GM12878 (cell line): ENCODE data around the gene CLCNKB. TPM values are rescaled to one million over a fixed set of nuclear protein-coding genes. Genes with fewer than 3 reads are reported as not detected.

ENCODE experiments used
- BHLHE40 ChIP-seq, 2 experiments: fragments of 450-650 bp in 1 of 2; IDR thresholded peaks; 2 replicates each; pipeline ENCODE4 v1.6.1; 2011 to 2017; ENCODE audit warnings: low read depth in 2 of 2, borderline replicate concordance in 1 of 2, improper control_type of control experiment in 1 of 2, low read length in 1 of 2, mild to moderate bottlenecking in 1 of 2
- EED ChIP-seq: sonication (generic); IDR thresholded peaks from 2 replicates; pipeline ENCODE4 v1.6.1; 2016; ENCODE audit warnings: antibody characterized with exemption, low read depth
- EP300 ChIP-seq, 2 experiments: fragments of 150-350 bp in 1 of 2; IDR thresholded peaks; 2 replicates each; pipeline ENCODE4 v1.6.1; 2011 to 2012; ENCODE audit warnings: low read depth in 2 of 2, low read length in 2 of 2, borderline replicate concordance in 1 of 2, improper control_type of control experiment in 1 of 2, inconsistent platforms in 1 of 2; ENCODE audit not compliant: control insufficient read depth in 1 of 2
- KLF5 ChIP-seq: fragments of 450-650 bp; IDR thresholded peaks from 2 replicates; pipeline ENCODE4 v1.6.1; 2014; ENCODE audit warnings: mild to moderate bottlenecking; ENCODE audit not compliant: partially characterized antibody
- LARP7 ChIP-seq: fragments of 450-650 bp; IDR thresholded peaks from 2 replicates; pipeline ENCODE4 v1.6.1; 2017; ENCODE audit warnings: mild to moderate bottlenecking
- RAD51 ChIP-seq: fragments of 450-650 bp; IDR thresholded peaks from 2 replicates; pipeline ENCODE4 v1.6.1; 2016; ENCODE audit warnings: moderate library complexity, mild to moderate bottlenecking, inconsistent platforms
- RUNX3 ChIP-seq: IDR thresholded peaks from 2 replicates; pipeline ENCODE4 v1.6.1; 2012; ENCODE audit warnings: low read length, inconsistent platforms
- SIX5 ChIP-seq: IDR thresholded peaks from 2 replicates; pipeline ENCODE4 v1.6.1; 2011; ENCODE audit warnings: mild to moderate bottlenecking, low read depth, low read length, moderate library complexity; ENCODE audit not compliant: severe bottlenecking
- SMC3 ChIP-seq: IDR thresholded peaks from 2 replicates; pipeline ENCODE4 v1.6.1; 2011; ENCODE audit warnings: low read length, improper control_type of control experiment, borderline replicate concordance
- SP1 ChIP-seq: IDR thresholded peaks from one replicate; pipeline ENCODE4 v1.6.1; 2011; ENCODE audit warnings: low read depth, low read length
- SPI1 ChIP-seq: IDR thresholded peaks from 2 replicates; pipeline ENCODE4 v1.6.1; 2011; ENCODE audit warnings: low read depth, mild to moderate bottlenecking, low read length, moderate library complexity, borderline replicate concordance; ENCODE audit not compliant: insufficient read depth
- STAT1 ChIP-seq: fragments of 450-650 bp; conservative IDR thresholded peaks from 2 replicates; pipeline ENCODE4 v1.6.1; 2014; ENCODE audit warnings: antibody characterized with exemption, mild to moderate bottlenecking
- TAF1 ChIP-seq: IDR thresholded peaks from 2 replicates; pipeline ENCODE4 v1.6.1; 2011; ENCODE audit warnings: mild to moderate bottlenecking, low read depth, low read length, borderline replicate concordance
- TCF3 ChIP-seq: IDR thresholded peaks from 2 replicates; pipeline ENCODE4 v1.6.1; 2012; ENCODE audit warnings: low read depth, mild to moderate bottlenecking, low read length, borderline replicate concordance; ENCODE audit not compliant: insufficient read depth
- USF1 ChIP-seq: IDR thresholded peaks from 2 replicates; pipeline ENCODE4 v1.6.1; 2011; ENCODE audit warnings: borderline replicate concordance, low read depth, mild to moderate bottlenecking, moderate library complexity, mixed read lengths, low read length; ENCODE audit not compliant: insufficient read depth; ENCODE audit errors: extremely low read length
- ZNF207 ChIP-seq: fragments of 450-650 bp; IDR thresholded peaks from 2 replicates; pipeline ENCODE4 v1.6.1; 2014; ENCODE audit warnings: antibody characterized with exemption, mild to moderate bottlenecking, borderline replicate concordance
- ZNF217 ChIP-seq: fragments of 450-650 bp; IDR thresholded peaks from 2 replicates; pipeline ENCODE4 v1.6.1; 2017; ENCODE audit warnings: antibody characterized with exemption, mild to moderate bottlenecking
- ZNF687 ChIP-seq: fragments of 450-650 bp; IDR thresholded peaks from 2 replicates; pipeline ENCODE4 v1.6.1; 2017; ENCODE audit warnings: mild to moderate bottlenecking, moderate library complexity
- polyA plus RNA-seq, 11 experiments: library from polyadenylated mRNA; depleted of rRNA in 4 of 11; unstranded in 6 of 11; stranded (reverse) in 5 of 11; fragments of >200 nt; fragmentation: Nextera tagmentation in 4 of 11; fragmentation: Illumina TruSeq in 1 of 11; extraction: Ambion mirVana in 4 of 11; extraction: Trizol in 1 of 11; gene quantifications; 1 replicate in 1 of 11; 2 replicates in 10 of 11; pipeline versions ENCODE4 v1.2.1 to v1.2.3, GENCODE V29; 2011 to 2016; ENCODE audit warnings: inconsistent platforms in 2 of 11, missing spikeins in 2 of 11, low read depth in 1 of 11
- total RNA-seq, 4 experiments: library from RNA; depleted of rRNA in 3 of 4; stranded (reverse); fragments of >200 nt in 3 of 4; fragmentation: Illumina TruSeq in 1 of 4; extraction: Trizol in 1 of 4; gene quantifications; 2 replicates each; pipeline versions ENCODE4 v1.2.1 to v1.2.3, GENCODE V29; 2013 to 2021
- TF ChIP-seq, protein P1 (sequence below): fragments of 450-650 bp; formaldehyde crosslinking; IDR thresholded peaks from 2 replicates; pipeline ENCODE4 v1.5.0; 2022; ENCODE audit warnings: mild to moderate bottlenecking, missing genetic modification characterization
- TF ChIP-seq, protein P2 (sequence below): IDR thresholded peaks from 2 replicates; pipeline ENCODE4 v1.6.1; 2012; ENCODE audit warnings: low read length, inconsistent platforms

CLCNKB gene
- total and polyA plus RNA-seq, 10 of the 15 experiments (the other 5 are each of a cell fraction or from before 2014, with no cell fraction given): 0.05 TPM; not detected in 9

DNA sequence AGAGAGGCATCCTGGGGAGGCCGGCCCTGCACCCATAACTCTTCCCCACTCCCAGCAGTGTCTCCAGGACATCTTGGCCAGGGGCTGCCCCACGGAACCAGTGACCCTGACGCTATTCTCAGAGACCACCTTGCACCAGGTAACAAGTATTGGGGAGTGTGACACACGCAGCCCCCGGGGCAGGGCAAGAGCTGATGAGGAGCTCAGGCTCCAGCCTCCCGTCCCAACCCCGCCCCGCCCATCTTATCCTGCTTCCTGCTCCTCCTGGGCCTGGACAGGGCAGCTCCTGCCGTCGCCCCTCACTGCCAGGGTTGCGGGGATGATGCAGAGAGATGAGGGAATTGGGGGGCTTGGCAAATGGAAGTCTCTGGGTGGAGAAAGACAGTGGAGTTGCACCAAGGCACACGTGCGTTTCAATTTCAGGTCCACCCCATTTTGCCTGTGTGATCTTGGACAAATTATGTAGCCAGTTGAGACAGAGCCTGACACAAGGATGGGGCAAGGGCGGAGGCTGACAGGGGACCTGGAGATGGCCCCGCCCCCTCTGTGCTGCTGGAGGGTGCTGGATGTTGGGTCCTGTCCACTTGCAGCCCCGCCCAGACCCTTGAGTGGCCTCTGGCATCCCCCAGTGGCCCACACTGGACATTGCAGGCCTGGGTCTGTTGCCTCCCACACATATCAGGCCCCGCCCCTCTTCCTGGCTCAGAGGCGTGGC lies 11.0 kb upstream of the CLCNKB start (continued):
- peak; percentile 86 for TF ChIP-seq SMC3
- TF ChIP-seq RUNX3: no peak
- no peak for TF ChIP-seq SIX5
- no peak for TF ChIP-seq STAT1
- TF ChIP-seq LARP7: no peak
- TF ChIP-seq KLF5: no peak
- TF ChIP-seq TAF1: no peak
- TF ChIP-seq, protein P1, sequence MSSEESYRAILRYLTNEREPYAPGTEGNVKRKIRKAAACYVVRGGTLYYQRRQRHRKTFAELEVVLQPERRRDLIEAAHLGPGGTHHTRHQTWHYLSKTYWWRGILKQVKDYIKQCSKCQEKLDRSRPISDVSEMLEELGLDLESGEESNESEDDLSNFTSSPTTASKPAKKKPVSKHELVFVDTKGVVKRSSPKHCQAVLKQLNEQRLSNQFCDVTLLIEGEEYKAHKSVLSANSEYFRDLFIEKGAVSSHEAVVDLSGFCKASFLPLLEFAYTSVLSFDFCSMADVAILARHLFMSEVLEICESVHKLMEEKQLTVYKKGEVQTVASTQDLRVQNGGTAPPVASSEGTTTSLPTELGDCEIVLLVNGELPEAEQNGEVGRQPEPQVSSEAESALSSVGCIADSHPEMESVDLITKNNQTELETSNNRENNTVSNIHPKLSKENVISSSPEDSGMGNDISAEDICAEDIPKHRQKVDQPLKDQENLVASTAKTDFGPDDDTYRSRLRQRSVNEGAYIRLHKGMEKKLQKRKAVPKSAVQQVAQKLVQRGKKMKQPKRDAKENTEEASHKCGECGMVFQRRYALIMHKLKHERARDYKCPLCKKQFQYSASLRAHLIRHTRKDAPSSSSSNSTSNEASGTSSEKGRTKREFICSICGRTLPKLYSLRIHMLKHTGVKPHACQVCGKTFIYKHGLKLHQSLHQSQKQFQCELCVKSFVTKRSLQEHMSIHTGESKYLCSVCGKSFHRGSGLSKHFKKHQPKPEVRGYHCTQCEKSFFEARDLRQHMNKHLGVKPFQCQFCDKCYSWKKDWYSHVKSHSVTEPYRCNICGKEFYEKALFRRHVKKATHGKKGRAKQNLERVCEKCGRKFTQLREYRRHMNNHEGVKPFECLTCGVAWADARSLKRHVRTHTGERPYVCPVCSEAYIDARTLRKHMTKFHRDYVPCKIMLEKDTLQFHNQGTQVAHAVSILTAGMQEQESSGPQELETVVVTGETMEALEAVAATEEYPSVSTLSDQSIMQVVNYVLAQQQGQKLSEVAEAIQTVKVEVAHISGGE (CRISPR knock-in tag): no peak
- TF ChIP-seq ZNF217: no peak
- TF ChIP-seq, protein P2, sequence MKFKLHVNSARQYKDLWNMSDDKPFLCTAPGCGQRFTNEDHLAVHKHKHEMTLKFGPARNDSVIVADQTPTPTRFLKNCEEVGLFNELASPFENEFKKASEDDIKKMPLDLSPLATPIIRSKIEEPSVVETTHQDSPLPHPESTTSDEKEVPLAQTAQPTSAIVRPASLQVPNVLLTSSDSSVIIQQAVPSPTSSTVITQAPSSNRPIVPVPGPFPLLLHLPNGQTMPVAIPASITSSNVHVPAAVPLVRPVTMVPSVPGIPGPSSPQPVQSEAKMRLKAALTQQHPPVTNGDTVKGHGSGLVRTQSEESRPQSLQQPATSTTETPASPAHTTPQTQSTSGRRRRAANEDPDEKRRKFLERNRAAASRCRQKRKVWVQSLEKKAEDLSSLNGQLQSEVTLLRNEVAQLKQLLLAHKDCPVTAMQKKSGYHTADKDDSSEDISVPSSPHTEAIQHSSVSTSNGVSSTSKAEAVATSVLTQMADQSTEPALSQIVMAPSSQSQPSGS: no peak
- TF ChIP-seq BHLHE40 (IDR thresholded peaks at IDR 0.05; ENCODE audit: borderline replicate concordance in 1 of 2, low read depth in 2 of 2, low read length in 1 of 2): 0 out of 4 replicates have a peak, but pooled peaks of 1 of the 2 experiments have one; percentile 19
- no peak for TF ChIP-seq RAD51
- no peak for TF ChIP-seq ZNF687
- TF ChIP-seq EED: no peak
- peak; percentile 22 for TF ChIP-seq SP1
- TF ChIP-seq TCF3: no peak
- TF ChIP-seq USF1: no peak
- TF ChIP-seq SPI1: no peak
- TF ChIP-seq EP300 (IDR thresholded peaks at IDR 0.05; ENCODE audit: borderline replicate concordance in 1 of 2, control insufficient read depth in 1 of 2, low read depth in 2 of 2, low read length in 2 of 2): no peak
- TF ChIP-seq ZNF207: no peak
